ENCODE data around the gene OAS2. TPM values are rescaled to one million over a fixed set of nuclear protein-coding genes. Genes with fewer than 3 reads are reported as not detected.

The OAS2 gene
- total and polyA plus RNA-seq, 2 of the 8 experiments (the other 6 are each of a cell fraction or from before 2014, with no cell fraction given) = 0.06 TPM; not detected in 1

- Histone ChIP-seq H3K4me3 (ENCODE audit: extremely low read depth in 1 of 4, insufficient read depth in 2 of 4, low read depth in 3 of 4, low read length in 4 of 4) (no peak overlapping the region), H2BK15ac (ENCODE audit: low read length) (no peak overlapping the region), H3K9me3 (ENCODE audit: insufficient read depth in 2 of 2, low read depth in 1 of 2, low read length in 1 of 2) (0 out of 4 replicates have a peak, but pooled peaks cover 0 to 3% of the 10 kb centered on the region in 2 experiments), H2BK20ac (ENCODE audit: low read length) (no peak overlapping the region), H3K18ac (ENCODE audit: extremely low read depth, low read length) (no peak overlapping the region), H3K4ac (replicated peaks; ENCODE audit: insufficient read length, low read depth, low read length) (no peak overlapping the region), H2AFZ (ENCODE audit: low read length) (no peak overlapping the region), H4K8ac (ENCODE audit: extremely low read depth, insufficient read depth, low read length) (no peak overlapping the region), H3K27ac (ENCODE audit: low read depth, low read length) (no peak overlapping the region), H3K27me3 (replicated peaks in 1 of 4; ENCODE audit: control insufficient read depth in 3 of 4, extremely low read depth in 1 of 4, insufficient read depth in 3 of 4, low read length in 3 of 4) (no peaks in the 10 kb centered on the region), H3K9ac (replicated peaks in 1 of 4; ENCODE audit: extremely low read depth in 1 of 4, low read depth in 3 of 4, low read length in 3 of 4) (no peak overlapping the region), H2AK5ac (ENCODE audit: low read depth, low read length) (peak overlapping the region; percentile 60; the same call in 1 of the 2 replicates), H2BK5ac (ENCODE audit: low read depth, low read length) (no peak overlapping the region), H4K5ac (ENCODE audit: insufficient read length, low read depth, low read length) (no peak overlapping the region), H3K79me2 (ENCODE audit: control insufficient read depth in 1 of 2, insufficient read depth in 2 of 2, low read length in 2 of 2) (no peaks in the 10 kb centered on the region), H4K20me1 (replicated peaks in 1 of 2; ENCODE audit: control insufficient read depth in 1 of 2, insufficient read depth in 2 of 2, low read length in 2 of 2) (peaks cover 0 to 3% of the 10 kb centered on the region in 2 experiments), H3K23ac (ENCODE audit: insufficient read length) (no peak overlapping the region), H4K91ac (replicated peaks; ENCODE audit: insufficient read length, low read length) (peak overlapping the region; percentile 20), H2BK12ac (ENCODE audit: low read depth, low read length) (no peak overlapping the region), H3K79me1 (ENCODE audit: low read depth, low read length) (no peaks in the 10 kb centered on the region), H3K36me3 (ENCODE audit: control insufficient read depth in 2 of 4, insufficient read depth in 4 of 4, low read length in 3 of 4) (no peaks in the 10 kb centered on the region), H3K56ac (replicated peaks; ENCODE audit: insufficient read length, low read depth, low read length) (no peak overlapping the region), H2BK120ac (replicated peaks; ENCODE audit: low read depth, low read length) (no peak overlapping the region), H3K4me2 (ENCODE audit: insufficient read depth in 1 of 2, low read depth in 2 of 2, low read length in 2 of 2) (no peak overlapping the region), H3K14ac (ENCODE audit: insufficient read length) (no peak overlapping the region), H3K23me2 (ENCODE audit: low read depth, low read length) (peaks cover 3% of the 10 kb centered on the region; the same call in 1 of the 2 replicates), H3K4me1 (replicated peaks in 1 of 4; ENCODE audit: control insufficient read depth in 3 of 4, insufficient read depth in 4 of 4, low read length in 3 of 4) (peaks cover 0 to 2% (median 0%) of the 10 kb centered on the region in 4 experiments; a peak in 1 of 7 replicates)
- FAIRE-seq (no peak), DNase-seq (ENCODE audit: low read depth in 1 of 2, low spot score in 2 of 2) (no peak)
- POLR2A ChIA-PET (ENCODE audit: partially characterized antibody) = interaction anchor here (0.6 kb wide), 1 partner anchor 183 kb away, joined by 4 read pairs; no protein-coding TSS in a partner anchor
- no peak for TF ChIP-seq EGR1 (IDR thresholded peaks at IDR 0.05; ENCODE audit: borderline replicate concordance, low read depth, low read length)
- TF ChIP-seq GTF2F1 (IDR thresholded peaks at IDR 0.05; ENCODE audit: borderline replicate concordance, low read depth, low read length) = no peak
- TF ChIP-seq SIRT6 (IDR thresholded peaks at IDR 0.05; ENCODE audit: low read length) = no peak
- TF ChIP-seq RFX5 (IDR thresholded peaks at IDR 0.05; ENCODE audit: borderline replicate concordance, low read depth, low read length) = no peak
- no peak for TF ChIP-seq RBBP5 (IDR thresholded peaks at IDR 0.05; ENCODE audit: borderline replicate concordance, low read depth, low read length)
- no peak for TF ChIP-seq CBX8 (IDR thresholded peaks at IDR 0.05; ENCODE audit: borderline replicate concordance, low read depth, low read length)
- no peak for TF ChIP-seq MAX (IDR thresholded peaks at IDR 0.05)
- TF ChIP-seq RAD21 (IDR thresholded peaks at IDR 0.05 in 1 of 2, conservative IDR thresholded peaks at IDR 0.05 in 1 of 2; ENCODE audit: low read depth in 2 of 2, low read length in 2 of 2) = no peak
- no peak for TF ChIP-seq SP4 (IDR thresholded peaks at IDR 0.05; ENCODE audit: low read length)
- TF ChIP-seq EP300 (IDR thresholded peaks at IDR 0.05; ENCODE audit: borderline replicate concordance in 1 of 2, low read depth in 2 of 2, low read length in 2 of 2) = no peak
- no peak for TF ChIP-seq CEBPB (IDR thresholded peaks at IDR 0.05; ENCODE audit: low read depth, low read length)
- TF ChIP-seq SAP30 (IDR thresholded peaks at IDR 0.05; ENCODE audit: insufficient read depth, insufficient replicate concordance, low read length) = no peak
- CTCF ChIA-PET (ENCODE audit: partially characterized antibody) = interaction anchor here (0.7 to 13.9 kb wide), 2 partner anchors 9 to 65 kb away, joined by 3 to 202 read pairs; no protein-coding TSS in a partner anchor
- WGBS, 2 experiments (ENCODE audit: extremely low coverage in 1 of 2, insufficient coverage in 1 of 2, insufficient read length in 1 of 2, insufficient replicate concordance in 2 of 2, low coverage in 1 of 2, low lambda C conversion rate in 2 of 2, missing lambda C conversion rate in 1 of 2) = 92% methylated on average over 6 of the region's 6 CpGs; no CpG with 5 or more reads in 1 of the 2 experiments
Measured at GRCh38 chr12:113000433-113000832, 22.1 kb downstream of the OAS2 start.
